Measurements from ENCODE around the gene SCFD2. TPM values are rescaled to one million over a fixed set of nuclear protein-coding genes. Genes with fewer than 3 reads are reported as not detected.

Gene SCFD2
- total RNA-seq, 1 experiment from 2014 or later, result 12.4 TPM

GRCh38 chr4:53128706-53129357 lies 237.0 kb downstream of the SCFD2 start (continued):
- TF ChIP-seq ERG (CRISPR knock-in tag; IDR thresholded peaks at IDR 0.05) (no peak), PREB (CRISPR knock-in tag; IDR thresholded peaks at IDR 0.05; ENCODE audit: borderline replicate concordance) (no peak), OVOL2 (CRISPR knock-in tag; IDR thresholded peaks at IDR 0.05; ENCODE audit: borderline replicate concordance) (no peak), ESRRA (CRISPR knock-in tag; IDR thresholded peaks at IDR 0.05; ENCODE audit: borderline replicate concordance) (no peak)

- CTCF ChIA-PET, result no interaction called here
- no peak overlapping the region for H3K4me3 Mint-ChIP-seq
Observed at GRCh38 chr4:53128231-53128630, 237.6 kb downstream of the SCFD2 start.

More at GRCh38 chr4:53128231-53128630, 237.6 kb downstream of the SCFD2 start:
- no peak overlapping the region for H3K27ac Mint-ChIP-seq
- H3K9me3 Mint-ChIP-seq, result peaks cover 3% of the 10 kb centered on the region; the same call in 1 of the 2 replicates
- H3K4me1 Mint-ChIP-seq, result no peaks in the 10 kb centered on the region
- DNase-seq (ENCODE audit: low spot score), result no peak
- POLR2A ChIA-PET, result no interaction called here
- TF ChIP-seq PRRX2 (CRISPR knock-in tag; IDR thresholded peaks at IDR 0.05) (no peak), TEAD1 (CRISPR knock-in tag; IDR thresholded peaks at IDR 0.05) (no peak), USF1 (CRISPR knock-in tag; IDR thresholded peaks at IDR 0.05) (no peak), ZNF281 (CRISPR knock-in tag; IDR thresholded peaks at IDR 0.05) (no peak), FOXP1 (CRISPR knock-in tag; IDR thresholded peaks at IDR 0.05; ENCODE audit: borderline replicate concordance) (no peak), NFATC4 (CRISPR knock-in tag; IDR thresholded peaks at IDR 0.05) (no peak), ZNF219 (CRISPR knock-in tag; IDR thresholded peaks at IDR 0.05; ENCODE audit: borderline replicate concordance) (no peak), ZNF425 (CRISPR knock-in tag; conservative IDR thresholded peaks at IDR 0.05) (no peak), ZNF317 (CRISPR knock-in tag; IDR thresholded peaks at IDR 0.05; ENCODE audit: borderline replicate concordance, low read depth) (no peak), HMGXB4 (CRISPR knock-in tag; IDR thresholded peaks at IDR 0.05) (no peak), ZBTB43 (CRISPR knock-in tag; IDR thresholded peaks at IDR 0.05) (no peak), MXD4 (CRISPR knock-in tag; IDR thresholded peaks at IDR 0.05; ENCODE audit: borderline replicate concordance) (no peak), GABPB1 (CRISPR knock-in tag; IDR thresholded peaks at IDR 0.05) (no peak), OVOL2 (CRISPR knock-in tag; IDR thresholded peaks at IDR 0.05; ENCODE audit: borderline replicate concordance) (no peak), AR (CRISPR knock-in tag; IDR thresholded peaks at IDR 0.05) (no peak)
- no peak for ATAC-seq
- no peaks in the 10 kb centered on the region for H3K36me3 Mint-ChIP-seq
- no peaks in the 10 kb centered on the region for H3K27me3 Mint-ChIP-seq (ENCODE audit: low read depth)

All from WTC11 (cell line).